ENCODE results near the gene CDK6. TPM values are rescaled to one million over a fixed set of nuclear protein-coding genes. Genes with fewer than 3 reads are reported as not detected.

The CDK6 gene
- total and polyA plus RNA-seq, 10 donors: 0.91 to 37.8 (median 25.5) TPM

- DNase-seq: no peak
- peaks cover 0 to 38% (median 3%) of the 10 kb centered on the region in 6 donors for H3K4me1 ChIP-seq
- WGBS, 5 donors: 83 to 91% (median 85%) methylated on average over 4 of the region's 4 CpGs
- no peak for TF ChIP-seq POLR2AphosphoS5 (IDR thresholded peaks at IDR 0.05)
- TF ChIP-seq POLR2A (IDR thresholded peaks at IDR 0.05): no peak
- TF ChIP-seq CTCF (IDR thresholded peaks at IDR 0.05 in 8 of 11, conservative IDR thresholded peaks at IDR 0.05 in 3 of 11): no peak
- no peaks in the 10 kb centered on the region for H3K27me3 ChIP-seq (replicated peaks in 1 of 7)
- H3K9me3 ChIP-seq: no peaks in the 10 kb centered on the region
- no peaks in the 10 kb centered on the region for H3K36me3 ChIP-seq
- no peak overlapping the region for H3K4me3 ChIP-seq
- intact Hi-C loops (cut with DNase I; ENCODE audit: low total_unique reads): loop anchor here (10.0 kb wide), 1 partner anchor 138 kb away; the partner anchor contains the start of gene CDK6
- peak overlapping the region in 7 of 8 donors; percentile 65 to 87 (median 79) for H3K27ac ChIP-seq
Observed at GRCh38 chr7:92696584-92696983, 139.8 kb downstream of the CDK6 start.

GRCh38 chr7:92695308-92696261 is 140.8 kb downstream of the CDK6 start:
- Histone ChIP-seq H3K36me3 (no peaks in the 10 kb centered on the region), H3K9me3 (no peaks in the 10 kb centered on the region), H3K4me1 (peaks cover 0 to 48% (median 10%) of the 10 kb centered on the region in 6 donors), H3K27me3 (replicated peaks in 1 of 7) (no peaks in the 10 kb centered on the region), H3K27ac (peak overlapping the region; percentile 43 to 87 (median 78)), H3K4me3 (peak overlapping the region; percentile 24 to 66 (median 28))
- intact Hi-C loops (cut with DNase I; ENCODE audit: low total_unique reads): loop anchor here (10.0 kb wide), 1 partner anchor 139 kb away; the partner anchor contains the start of gene CDK6
- TF ChIP-seq POLR2A (IDR thresholded peaks at IDR 0.05) (no peak), POLR2AphosphoS5 (IDR thresholded peaks at IDR 0.05) (peak in 2 of 3 donors; percentile 21 to 24)
- DNase-seq: no peak
- WGBS, 5 donors: 41 to 55% (median 50%) methylated on average over 15 of the region's 15 CpGs

- H3K36me3 ChIP-seq: no peaks in the 10 kb centered on the region
- H3K27me3 ChIP-seq (replicated peaks in 1 of 7): no peaks in the 10 kb centered on the region
- intact Hi-C loops (cut with DNase I; ENCODE audit: low total_unique reads): loop anchor here (10.0 kb wide), 1 partner anchor 141 kb away; the partner anchor contains the start of gene CDK6
- peaks cover 0 to 51% (median 10%) of the 10 kb centered on the region in 6 donors for H3K4me1 ChIP-seq
- no peak for DNase-seq
- H3K9me3 ChIP-seq: no peaks in the 10 kb centered on the region
- TF ChIP-seq POLR2AphosphoS5 (IDR thresholded peaks at IDR 0.05) (no peak), CTCF (IDR thresholded peaks at IDR 0.05 in 8 of 11, conservative IDR thresholded peaks at IDR 0.05 in 3 of 11) (no peak), POLR2A (IDR thresholded peaks at IDR 0.05) (no peak)
- no peak overlapping the region for H3K4me3 ChIP-seq
- H3K27ac ChIP-seq: peak overlapping the region in 1 of 8 donors; percentile 66
Observed at GRCh38 chr7:92694211-92694610, 142.2 kb downstream of the CDK6 start.

GRCh38 chr7:92693519-92693918 is 142.9 kb downstream of the CDK6 start:
- Histone ChIP-seq H3K9me3 (no peaks in the 10 kb centered on the region), H3K36me3 (no peaks in the 10 kb centered on the region), H3K4me1 (peaks cover 0 to 51% (median 10%) of the 10 kb centered on the region in 6 donors), H3K27ac (no peak overlapping the region), H3K4me3 (no peak overlapping the region), H3K27me3 (replicated peaks in 1 of 7) (no peaks in the 10 kb centered on the region)
- intact Hi-C loops (cut with DNase I; ENCODE audit: low total_unique reads): loop anchor here (10.0 kb wide), 1 partner anchor 141 kb away; the partner anchor contains the start of gene CDK6
- TF ChIP-seq CTCF (IDR thresholded peaks at IDR 0.05 in 8 of 11, conservative IDR thresholded peaks at IDR 0.05 in 3 of 11) (no peak), POLR2A (IDR thresholded peaks at IDR 0.05) (no peak), POLR2AphosphoS5 (IDR thresholded peaks at IDR 0.05) (no peak)
- WGBS, 5 donors: 88 to 98% (median 91%) methylated on average over 1 of the region's 1 CpG
- no peak for DNase-seq

Measured in spleen (tissue), 11 donors.